Muscle layer of duodenum (tissue), 2 donors: ENCODE results near the gene CD28.
A peak's percentile ranks its signal among the peaks of the same experiment; 100 is the strongest.
"Not testable (repeated sequence)": the region's sequence is repeated elsewhere in the genome, so short reads cannot be mapped to it uniquely, and the experiment has no call there.

Source experiments
- H3K27ac ChIP-seq: one replicate; pipeline ENCODE4 v1.7.0; 2013; ENCODE audit warnings: mild to moderate bottlenecking, low read length
- H3K27me3 ChIP-seq: one replicate; pipeline ENCODE4 v1.7.0; 2013; ENCODE audit warnings: low read depth, mild to moderate bottlenecking, control low read depth, low read length
- H3K36me3 ChIP-seq, 2 donors: one replicate each; pipeline ENCODE4 v1.7.0; 2013; ENCODE audit warnings: low read length in 2 of 2, control low read depth in 1 of 2, mild to moderate bottlenecking in 1 of 2; ENCODE audit not compliant: insufficient read depth in 2 of 2, control insufficient read depth in 1 of 2
- H3K4me1 ChIP-seq, 2 donors: one replicate each; pipeline ENCODE4 v1.7.0; 2013; ENCODE audit warnings: low read length in 2 of 2, mild to moderate bottlenecking in 2 of 2, control low read depth in 1 of 2, moderate library complexity in 1 of 2; ENCODE audit not compliant: insufficient read depth in 2 of 2, control insufficient read depth in 1 of 2
- H3K4me3 ChIP-seq, 2 donors: one replicate each; pipeline ENCODE4 v1.7.0; 2013; ENCODE audit warnings: low read length in 2 of 2, low read depth in 1 of 2, mild to moderate bottlenecking in 1 of 2
- H3K9me3 ChIP-seq, 2 donors: one replicate each; pipeline ENCODE4 v1.7.0; 2013; ENCODE audit warnings: low read length in 2 of 2, control low read depth in 1 of 2, mild to moderate bottlenecking in 1 of 2; ENCODE audit not compliant: control insufficient read depth in 1 of 2
- donor health status: healthy.

Gene CD28

DNA sequence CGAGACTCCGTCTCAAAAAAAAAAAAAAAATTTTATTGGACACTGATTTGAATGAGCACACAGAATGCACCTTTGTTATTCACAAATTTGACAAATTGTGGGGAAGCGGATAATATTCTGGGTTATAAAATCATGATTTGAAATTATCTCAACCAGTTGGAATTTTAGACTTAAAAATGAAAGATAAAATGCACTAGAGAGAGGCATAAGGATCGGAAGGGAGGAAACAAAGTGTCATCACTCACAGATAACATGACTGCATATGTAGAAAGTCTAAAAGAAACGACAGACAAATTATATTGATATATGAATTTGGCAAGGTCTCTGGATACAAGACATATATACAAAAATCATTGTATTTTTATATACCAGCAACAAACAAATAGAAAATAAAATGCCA lies 70.6 kb downstream of the CD28 start:
- no peaks in the 10 kb centered on the region for H3K9me3 ChIP-seq
- no peaks in the 10 kb centered on the region for H3K27me3 ChIP-seq
- no peaks in the 10 kb centered on the region for H3K36me3 ChIP-seq
- H3K4me1 ChIP-seq: no peaks in the 10 kb centered on the region
- no peak overlapping the region for H3K4me3 ChIP-seq
- no peak overlapping the region for H3K27ac ChIP-seq

DNA sequence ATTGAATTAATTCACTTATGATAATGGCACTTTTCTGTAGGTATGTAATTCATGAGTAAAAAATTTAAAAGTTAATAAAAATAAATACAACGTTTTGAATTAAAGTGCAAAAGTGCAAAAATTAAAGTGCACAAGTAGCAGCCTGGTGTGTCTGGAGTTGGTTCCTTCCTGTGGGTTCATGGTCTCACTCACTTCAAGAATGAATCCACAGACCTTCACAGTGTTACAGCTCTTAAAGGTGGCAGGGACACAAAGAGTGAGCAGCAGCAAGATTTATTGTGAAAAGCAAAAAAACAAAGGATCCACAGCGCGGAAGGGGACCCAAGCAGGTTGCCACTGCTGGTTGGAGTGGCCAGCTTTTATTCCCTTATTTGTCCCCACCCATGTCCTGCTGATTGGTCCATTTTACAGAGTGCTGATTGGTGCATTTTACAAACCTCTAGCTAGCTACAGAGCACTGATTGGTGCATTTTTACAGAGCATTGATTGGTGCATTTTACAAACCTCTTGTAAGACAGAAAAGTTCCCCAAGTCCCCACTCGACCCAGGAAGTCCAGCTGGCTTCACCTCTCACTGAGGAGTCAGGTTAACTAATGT lies 73.1 kb downstream of the CD28 start:
- not testable (repeated sequence) for H3K9me3 ChIP-seq, H3K36me3 ChIP-seq, H3K27me3 ChIP-seq, H3K4me3 ChIP-seq, H3K27ac ChIP-seq
- peaks cover 9 to 19% of the 10 kb centered on the region in 2 donors for H3K4me1 ChIP-seq

DNA sequence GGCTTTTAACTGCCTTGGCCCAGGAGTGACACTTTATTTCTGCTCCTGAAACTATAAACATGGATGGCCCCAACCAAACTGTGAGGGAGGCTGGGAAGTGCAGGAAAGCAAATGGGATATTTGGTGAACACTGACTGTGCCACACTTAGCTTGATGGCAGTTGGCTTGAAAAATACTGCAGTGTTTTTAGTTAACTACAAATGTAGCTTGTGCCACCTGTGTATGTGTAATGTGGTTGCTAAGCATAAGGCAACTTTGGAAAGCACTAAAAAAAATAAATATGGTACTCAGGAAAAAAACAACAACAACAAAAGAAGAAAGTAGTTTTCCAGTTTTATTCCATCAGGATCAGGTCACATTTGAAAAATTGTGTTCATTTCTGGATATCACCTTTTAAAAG lies 73.8 kb downstream of the CD28 start:
- Histone ChIP-seq H3K27me3 (no peaks in the 10 kb centered on the region), H3K9me3 (no peaks in the 10 kb centered on the region), H3K36me3 (no peaks in the 10 kb centered on the region), H3K27ac (no peak overlapping the region), H3K4me3 (no peak overlapping the region), H3K4me1 (peaks cover 9 to 19% of the 10 kb centered on the region in 2 donors)

DNA sequence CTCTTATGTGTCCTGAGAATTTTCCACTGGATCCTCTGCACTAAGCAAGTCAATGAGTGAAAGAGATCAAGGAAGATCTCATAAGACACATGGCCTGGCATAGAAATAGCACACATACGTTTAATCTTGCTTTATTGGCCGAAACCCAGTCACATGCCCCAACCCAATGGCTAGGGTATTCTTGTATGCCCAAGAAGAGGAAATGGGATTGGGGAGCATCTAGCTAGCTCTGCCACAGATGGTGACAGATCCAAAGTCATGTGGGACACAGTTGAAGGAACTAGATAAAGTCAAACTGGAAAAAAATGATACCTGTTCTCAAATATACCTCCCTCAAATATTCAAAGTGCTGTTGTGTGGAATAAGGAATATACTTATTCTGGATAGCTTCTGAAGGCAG lies 74.7 kb downstream of the CD28 start:
- H3K9me3 ChIP-seq: no peaks in the 10 kb centered on the region
- H3K36me3 ChIP-seq: no peaks in the 10 kb centered on the region
- no peak overlapping the region for H3K4me3 ChIP-seq
- H3K4me1 ChIP-seq: peaks cover 9 to 19% of the 10 kb centered on the region in 2 donors
- H3K27me3 ChIP-seq: no peaks in the 10 kb centered on the region
- no peak overlapping the region for H3K27ac ChIP-seq

DNA sequence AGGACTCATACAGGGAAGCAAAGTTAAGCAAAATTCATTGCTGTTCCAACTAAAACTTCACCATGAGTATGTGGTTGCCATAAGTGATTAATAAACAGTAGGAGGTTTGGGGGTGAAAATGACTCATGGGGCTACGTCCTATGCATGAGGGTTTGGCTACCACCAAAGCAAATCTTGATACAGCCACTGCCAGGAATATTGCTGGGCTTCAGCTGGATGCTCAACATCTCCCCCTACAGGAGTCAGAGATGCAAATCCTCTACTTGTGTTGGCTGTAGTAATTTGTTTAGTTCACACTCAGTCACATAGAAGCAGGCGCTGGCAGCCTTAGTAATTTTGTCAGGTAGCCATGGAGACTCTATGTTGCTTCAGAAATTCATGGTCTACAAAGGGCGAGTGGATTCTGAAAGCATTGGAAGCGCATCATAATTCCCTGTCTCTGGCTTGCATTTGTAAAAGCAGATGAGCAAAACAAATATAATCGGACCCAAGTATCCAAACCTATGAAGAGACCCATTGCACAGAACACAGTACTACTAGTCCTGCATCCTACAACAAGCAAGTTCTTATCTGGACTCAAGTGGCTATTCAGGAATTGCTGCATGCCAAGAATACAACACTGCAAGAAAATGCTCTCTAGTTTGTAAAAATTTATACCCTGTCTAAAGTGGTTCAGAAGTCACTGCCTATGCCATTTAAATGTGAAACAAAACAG lies 76.0 kb downstream of the CD28 start:
- Histone ChIP-seq H3K27ac (peak overlapping the region; percentile 9), H3K27me3 (no peaks in the 10 kb centered on the region), H3K36me3 (no peaks in the 10 kb centered on the region), H3K4me3 (no peak overlapping the region), H3K4me1 (peaks cover 9 to 19% of the 10 kb centered on the region in 2 donors), H3K9me3 (no peaks in the 10 kb centered on the region)

DNA sequence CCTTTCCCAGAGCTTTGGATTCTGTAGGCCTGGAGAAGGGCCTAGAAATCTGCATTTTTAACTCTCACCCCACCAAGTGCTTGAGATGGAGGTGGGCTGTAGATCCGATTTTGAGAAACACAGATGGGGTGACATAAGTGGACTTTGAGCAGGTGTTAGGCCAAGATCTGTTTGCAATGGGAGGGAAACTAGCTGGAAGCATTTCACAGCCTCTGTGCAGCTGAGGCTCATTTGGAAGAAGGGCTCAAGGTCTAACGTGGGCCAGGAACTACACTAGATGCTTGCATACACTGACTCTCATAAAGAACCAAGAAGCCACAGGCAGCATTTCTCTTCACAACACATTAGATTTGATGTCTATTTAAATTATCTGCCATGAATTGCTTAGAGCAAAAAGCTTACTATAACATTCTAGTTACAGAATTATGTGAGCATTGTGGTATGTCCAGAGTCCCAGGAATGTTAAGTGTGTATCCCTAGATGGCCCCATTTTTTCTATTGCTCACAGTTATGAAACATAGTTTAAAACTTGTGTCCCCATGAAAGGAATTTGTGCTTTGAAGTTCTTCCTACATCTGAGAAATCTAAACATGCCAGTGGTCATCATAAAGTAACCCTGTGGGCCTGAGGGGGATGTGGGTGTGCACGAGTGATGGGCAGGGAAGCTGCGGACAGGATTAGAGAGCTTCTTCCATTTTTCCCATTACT lies 77.2 kb downstream of the CD28 start:
- H3K4me1 ChIP-seq: peaks cover 9 to 19% of the 10 kb centered on the region in 2 donors
- H3K27ac ChIP-seq: no peak overlapping the region

DNA sequence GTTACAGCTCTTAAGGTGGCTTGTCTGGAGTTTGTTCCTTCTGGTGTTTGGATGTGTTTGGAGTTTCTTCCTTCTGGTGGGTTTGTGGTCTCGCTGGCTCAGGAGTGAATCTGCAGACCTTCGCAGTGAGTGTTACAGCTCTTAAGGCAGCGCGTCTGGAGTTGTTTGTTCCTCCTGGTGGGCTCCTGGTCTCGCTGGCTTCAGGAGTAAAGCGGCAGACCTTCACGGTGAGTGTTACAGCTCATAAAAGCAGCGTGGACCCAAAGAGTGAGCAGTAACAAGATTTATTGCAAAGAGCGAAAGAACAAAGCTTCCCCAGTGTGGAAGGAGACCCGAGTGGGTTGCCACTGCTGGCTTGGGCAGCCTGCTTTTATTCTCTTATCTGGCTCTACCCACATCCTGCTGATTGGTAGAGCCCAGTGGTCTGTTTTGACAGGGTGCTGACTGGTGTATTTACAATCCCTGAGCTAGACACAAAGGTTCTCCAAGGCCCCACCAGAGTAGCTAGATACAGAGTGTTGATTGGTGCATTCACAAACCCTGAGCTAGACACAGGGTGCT lies 78.4 kb downstream of the CD28 start:
- not testable (repeated sequence) for H3K27me3 ChIP-seq, H3K4me3 ChIP-seq, H3K27ac ChIP-seq, H3K36me3 ChIP-seq, H3K9me3 ChIP-seq
- H3K4me1 ChIP-seq: peaks cover 9 to 19% of the 10 kb centered on the region in 2 donors

More for the DNA sequence above, 77.2 kb downstream of the CD28 start:
- Histone ChIP-seq H3K27me3 (no peaks in the 10 kb centered on the region), H3K36me3 (no peaks in the 10 kb centered on the region), H3K9me3 (no peaks in the 10 kb centered on the region), H3K4me3 (no peak overlapping the region)

DNA sequence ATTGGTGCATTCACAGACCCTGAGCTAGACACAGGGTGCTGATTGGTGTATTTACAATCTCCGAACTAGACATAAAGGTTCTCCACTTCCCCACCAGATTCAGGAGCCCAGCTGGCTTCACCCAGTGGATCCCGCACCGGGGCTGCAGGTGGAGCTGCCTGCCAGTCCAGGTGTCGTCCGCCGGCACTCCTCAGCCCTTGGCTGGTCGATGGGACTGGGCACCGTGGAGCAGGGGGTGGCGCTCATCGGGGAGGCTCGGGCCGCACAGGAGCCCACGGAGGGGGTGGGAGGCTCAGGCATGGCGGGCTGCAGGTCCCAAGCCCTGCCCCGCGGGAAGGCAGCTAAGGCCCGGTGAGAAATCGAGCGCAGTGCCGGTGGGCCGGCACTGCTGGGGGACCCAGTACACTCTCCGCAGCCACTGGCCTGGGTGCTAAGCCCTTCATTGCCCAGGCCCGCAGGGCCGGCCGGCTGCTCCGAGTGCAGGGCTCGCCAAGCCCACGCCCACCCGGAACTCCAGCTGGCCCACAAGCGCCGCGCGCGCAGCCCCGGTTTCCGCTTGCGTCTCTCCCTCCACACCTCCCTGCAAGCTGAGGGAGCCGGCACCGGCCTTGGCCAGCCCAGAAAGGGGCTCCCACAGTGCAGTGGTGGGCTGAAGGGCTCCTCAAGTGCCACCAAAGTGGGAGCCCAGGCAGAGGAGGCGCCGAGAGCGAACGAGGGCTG lies 79.1 kb downstream of the CD28 start:
- H3K36me3 ChIP-seq, H3K27ac ChIP-seq, H3K9me3 ChIP-seq, H3K4me3 ChIP-seq, H3K27me3 ChIP-seq: not testable (repeated sequence)
- H3K4me1 ChIP-seq: peaks cover 9 to 19% of the 10 kb centered on the region in 2 donors

DNA sequence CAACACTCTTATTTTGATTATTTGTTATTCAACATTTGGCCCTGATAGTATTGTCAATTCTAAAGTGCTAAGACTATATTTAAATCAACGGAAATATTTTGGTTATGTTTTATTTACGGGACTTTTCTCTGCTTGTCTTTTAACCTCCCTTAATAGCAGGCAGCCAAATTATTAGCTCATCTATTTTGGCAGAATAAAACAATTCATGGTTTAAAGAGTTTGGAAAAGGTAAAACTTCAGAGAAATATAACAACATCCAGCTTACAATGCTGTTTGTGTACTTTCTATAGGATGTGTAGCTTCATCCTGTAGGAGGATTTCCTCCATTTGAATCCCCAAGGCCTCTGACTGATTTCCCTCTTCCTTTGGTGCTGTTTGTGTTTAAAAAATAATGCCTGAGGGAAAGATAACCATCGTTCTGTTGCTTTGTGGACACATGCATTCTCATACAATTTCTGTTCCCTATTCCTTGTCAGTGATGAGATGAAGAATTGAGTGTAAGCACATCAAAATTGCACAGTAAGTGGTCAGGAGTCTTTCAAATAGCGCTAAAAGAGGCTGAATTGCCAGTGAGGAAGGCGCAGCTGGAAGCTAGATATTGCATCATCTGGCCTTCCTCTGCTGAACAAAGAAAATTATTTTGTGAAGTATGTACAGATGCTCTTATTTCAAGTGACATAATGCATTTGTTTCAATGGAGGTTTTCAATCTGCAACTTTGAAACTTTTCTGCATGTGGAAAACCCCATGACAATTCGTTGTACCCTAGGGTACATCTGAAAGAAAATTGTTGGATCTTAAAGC lies 80.3 kb downstream of the CD28 start:
- Histone ChIP-seq H3K4me1 (peaks cover 9 to 19% of the 10 kb centered on the region in 2 donors), H3K27ac (peak overlapping the region; percentile 84), H3K36me3 (no peaks in the 10 kb centered on the region), H3K9me3 (no peaks in the 10 kb centered on the region), H3K27me3 (no peaks in the 10 kb centered on the region), H3K4me3 (no peak overlapping the region)

DNA sequence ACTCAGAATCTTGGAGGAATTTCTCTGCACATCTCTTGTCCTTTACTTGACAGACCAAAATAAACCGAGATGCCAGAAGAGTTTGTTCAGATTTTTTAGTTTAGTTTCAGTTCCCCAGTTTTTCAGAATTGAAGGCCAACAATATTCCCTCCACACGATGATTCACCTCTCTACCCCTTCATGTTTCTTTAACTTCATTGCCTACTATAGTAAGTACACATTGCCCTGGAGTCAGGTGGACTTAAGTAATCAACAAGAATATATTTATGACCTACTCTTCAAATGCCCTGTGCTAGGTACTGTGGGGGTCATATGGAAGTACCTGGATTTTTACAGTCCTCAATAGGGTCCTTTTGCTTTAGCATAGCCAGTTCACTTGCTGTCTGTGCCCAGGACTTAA lies 81.5 kb downstream of the CD28 start:
- peaks cover 4 to 9% of the 10 kb centered on the region in 2 donors for H3K4me1 ChIP-seq
- H3K27ac ChIP-seq: peak overlapping the region; percentile 37
- H3K36me3 ChIP-seq: no peaks in the 10 kb centered on the region
- no peak overlapping the region for H3K4me3 ChIP-seq
- no peaks in the 10 kb centered on the region for H3K9me3 ChIP-seq
- H3K27me3 ChIP-seq: no peaks in the 10 kb centered on the region
